Activated gamma-delta T cell treated with Interleukin-2 at 50 U/mL for 16 hours (primary cell): ENCODE results near the gene WSB1.

Experiments
- DNase-seq: peaks from one replicate; pipeline ENCODE4 v3.0.0-alpha.2; 2020

WSB1 gene

DNA sequence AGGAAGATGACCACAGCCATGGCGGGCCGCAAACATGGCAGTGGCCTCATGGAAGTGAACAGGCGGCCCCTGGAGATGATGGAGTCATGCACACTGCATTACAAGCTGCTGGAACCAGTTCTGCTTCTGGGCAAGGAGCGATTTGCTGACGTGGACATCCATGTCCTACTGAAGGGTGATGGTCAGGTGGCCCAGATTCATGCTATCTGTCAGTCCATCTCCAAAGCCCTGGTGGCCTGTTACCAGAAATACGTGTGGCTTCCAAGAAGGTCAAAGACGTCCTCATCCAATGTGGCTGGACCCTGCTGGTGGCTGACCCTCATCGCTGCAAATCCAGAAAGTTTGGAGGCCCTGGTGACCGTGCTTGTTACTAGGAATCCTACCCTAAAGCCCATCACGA lies 13.4 kb upstream of the WSB1 start:
- DNase-seq: no peak

DNA sequence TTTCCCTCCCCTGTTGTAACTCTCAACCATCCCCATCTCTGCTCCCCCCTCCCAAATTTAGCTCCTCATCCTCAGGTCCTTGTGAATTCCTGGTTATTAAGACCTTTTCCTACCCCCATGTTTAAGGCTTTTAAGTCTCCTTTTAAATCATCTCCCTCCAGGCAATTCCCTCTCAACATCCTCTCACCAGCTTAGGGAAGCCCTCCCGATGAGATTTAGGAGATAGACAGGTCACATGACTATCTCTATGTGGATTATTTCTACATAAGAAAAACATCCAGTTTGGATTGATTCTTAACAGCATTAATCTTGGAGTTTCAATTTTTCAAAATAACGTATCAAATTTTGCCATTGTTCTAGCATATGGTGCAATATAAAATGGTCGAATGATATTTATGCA lies 12.5 kb upstream of the WSB1 start:
- DNase-seq: no peak

DNA sequence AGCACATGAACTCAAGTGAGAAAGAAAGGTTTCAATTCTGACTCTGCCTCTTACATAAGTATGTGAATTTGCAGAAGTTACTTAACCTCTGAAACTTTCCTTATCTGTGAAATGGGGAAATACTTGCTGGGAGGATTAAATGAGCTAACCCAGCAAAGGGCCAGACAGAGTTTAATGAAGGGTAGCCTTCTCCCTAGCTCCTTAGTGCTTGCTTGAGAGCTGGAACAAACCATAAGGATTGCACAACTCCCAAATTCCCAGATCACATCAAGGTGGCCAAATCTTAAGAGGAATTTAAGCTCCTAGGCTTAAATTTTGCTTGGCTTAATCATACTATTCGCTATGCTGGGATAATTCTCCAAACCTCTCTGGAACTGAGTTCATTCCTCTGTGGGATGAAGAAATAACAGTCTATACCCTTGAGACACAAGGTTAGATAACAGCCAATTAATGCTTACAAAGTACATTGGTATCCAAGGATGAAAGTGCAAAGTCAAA lies 11.8 kb upstream of the WSB1 start:
- DNase-seq: no peak

DNA sequence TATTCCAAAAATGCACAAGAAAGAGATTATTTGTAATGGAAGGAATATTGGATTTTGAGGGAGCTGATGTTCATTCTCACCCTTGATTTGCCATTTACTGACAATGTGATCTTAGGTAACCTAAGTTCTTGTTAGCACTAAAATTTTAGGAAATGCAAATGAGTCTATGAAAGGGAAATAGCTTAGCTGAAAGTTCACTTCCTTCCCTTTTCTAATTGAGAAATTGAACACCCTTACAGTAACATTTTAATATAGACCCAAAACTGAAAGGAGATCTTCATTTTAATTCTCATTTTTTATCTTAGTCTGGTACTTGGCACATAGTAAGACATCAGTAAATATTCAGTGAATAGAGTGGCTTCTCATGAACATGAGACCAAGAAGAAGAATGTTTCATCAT lies 10.9 kb upstream of the WSB1 start:
- DNase-seq: no peak

DNA sequence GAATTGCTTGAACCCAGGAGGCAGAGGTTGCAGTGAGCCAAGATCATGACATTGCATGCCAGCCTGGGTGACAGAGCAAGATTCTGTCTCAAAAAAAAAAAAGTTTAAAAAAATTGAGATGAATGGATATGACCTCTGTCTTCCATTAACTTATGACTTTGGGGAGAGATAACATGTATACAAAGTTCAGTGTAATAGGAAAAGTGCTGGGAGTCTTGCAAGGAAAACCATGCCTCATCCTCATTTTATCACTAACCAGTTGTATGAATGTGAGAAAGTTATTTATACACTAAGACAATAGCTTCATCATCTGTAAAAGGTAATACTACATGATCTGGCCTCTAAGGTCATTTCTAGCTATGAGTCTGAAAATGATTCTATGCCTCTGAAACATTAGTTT lies 10.2 kb upstream of the WSB1 start:
- DNase-seq: no peak

DNA sequence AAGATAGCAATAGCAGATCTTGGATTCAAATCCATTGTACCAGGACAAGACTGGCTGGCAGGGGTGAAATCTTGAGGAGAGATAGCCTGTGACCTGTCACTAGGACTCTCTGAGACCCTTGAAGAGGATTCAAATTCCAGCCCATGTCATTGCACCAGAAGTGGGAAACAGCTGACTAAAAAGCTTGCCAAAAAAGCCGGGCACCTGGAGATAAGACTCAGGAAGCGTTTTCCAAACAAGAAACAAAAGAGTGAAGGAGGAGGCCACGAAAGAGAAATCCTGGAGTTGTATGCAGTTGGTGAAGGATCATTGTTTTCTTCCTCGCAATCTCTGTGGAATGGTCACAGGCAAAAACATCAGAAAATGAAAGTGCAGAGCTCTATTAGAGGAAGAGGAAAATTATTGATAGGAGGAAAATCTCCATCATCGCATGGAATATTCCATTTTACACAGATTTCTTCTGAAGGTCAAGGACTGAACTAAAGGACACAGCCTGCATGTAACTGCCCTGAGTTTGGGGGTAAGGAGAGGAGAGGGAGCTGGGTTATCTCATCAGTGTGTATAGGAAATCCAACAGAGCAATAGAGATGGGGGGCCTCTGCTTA lies 9.0 kb upstream of the WSB1 start:
- no peak for DNase-seq

DNA sequence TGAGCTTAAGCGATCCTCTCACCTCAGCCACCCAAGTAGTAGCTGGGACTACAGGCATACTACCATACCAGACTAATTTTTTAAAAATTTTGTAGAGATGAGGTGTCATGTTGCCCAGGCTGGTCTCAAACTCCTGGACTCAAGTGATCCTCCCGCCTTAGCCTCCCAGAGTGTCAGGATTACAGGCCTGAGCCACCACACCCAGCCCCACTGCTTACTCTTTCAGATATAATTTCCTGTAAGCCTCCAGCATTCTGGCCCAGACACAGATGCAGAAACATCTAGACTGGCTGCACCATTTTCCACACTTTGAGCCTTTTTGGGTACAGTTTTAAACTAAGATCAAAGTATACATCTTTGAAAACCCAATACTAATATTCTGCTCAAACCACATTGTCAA lies 8.4 kb upstream of the WSB1 start:
- no peak for DNase-seq

DNA sequence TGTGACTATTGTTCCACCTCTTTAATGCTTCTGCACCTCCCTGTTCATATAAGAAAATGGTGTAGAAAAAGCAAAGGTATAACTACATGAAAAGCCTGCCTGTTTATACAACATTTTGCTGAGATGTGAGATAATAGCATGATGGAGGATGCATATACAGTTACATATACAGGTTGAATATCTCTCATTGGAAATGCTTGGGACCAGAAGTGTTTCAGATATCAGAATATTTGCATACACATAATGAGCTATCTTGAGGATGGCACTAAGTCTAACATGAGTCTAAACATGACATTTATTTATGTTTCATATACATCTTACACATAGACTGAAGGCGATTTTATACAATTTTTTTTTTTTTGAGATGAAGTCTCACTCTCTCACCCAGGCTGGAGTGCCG lies 5.7 kb upstream of the WSB1 start:
- no peak for DNase-seq

DNA sequence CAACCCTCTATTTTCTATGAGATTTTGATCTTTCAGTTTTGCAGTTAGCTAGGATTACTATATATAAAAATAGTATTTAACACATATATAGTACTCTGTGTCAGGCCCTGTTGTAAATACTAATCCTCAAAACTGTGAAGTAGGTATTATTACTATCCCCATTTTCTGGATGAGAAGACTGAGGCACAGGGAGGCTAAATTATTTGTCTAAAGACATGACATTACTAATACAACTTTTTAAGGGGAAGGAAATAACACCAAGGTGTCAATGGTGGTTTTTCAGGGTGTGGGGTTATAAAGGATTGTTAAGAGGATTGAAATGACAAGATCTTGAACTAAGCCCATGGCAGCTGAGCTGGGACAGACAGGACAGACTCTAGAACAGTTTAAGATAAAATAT lies 4.1 kb upstream of the WSB1 start:
- DNase-seq: no peak

DNA sequence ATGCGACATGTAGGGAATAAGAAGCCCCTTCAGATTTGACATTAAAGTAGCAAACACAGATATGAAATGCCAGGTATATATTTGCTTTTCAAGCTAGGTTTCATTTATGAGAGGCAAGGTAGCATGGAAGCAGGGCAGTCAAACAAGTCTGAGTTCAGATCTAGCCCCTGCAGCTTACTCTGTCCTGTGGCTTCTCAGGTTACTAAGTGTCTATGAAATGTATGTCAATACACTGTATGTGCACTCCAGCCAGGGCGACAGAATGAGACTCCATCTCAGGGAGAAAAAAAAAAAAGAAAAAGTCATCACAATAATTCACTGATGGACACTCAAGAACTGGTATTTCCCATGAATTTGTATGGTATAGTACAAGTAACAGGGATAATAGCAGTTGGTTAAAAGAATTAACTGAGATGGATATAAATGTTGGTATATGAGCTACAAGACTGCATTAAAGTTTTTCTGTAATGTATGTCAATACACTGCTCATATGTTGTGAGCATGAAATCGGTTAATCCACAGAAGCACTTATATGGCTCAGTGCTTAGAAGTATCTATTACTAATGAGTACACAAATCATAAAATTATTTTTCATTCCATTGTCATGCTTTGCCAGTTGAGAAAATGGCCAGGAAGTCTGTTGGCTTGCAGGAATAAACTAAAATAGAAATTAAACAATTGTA lies 2.9 kb upstream of the WSB1 start:
- DNase-seq: no peak

DNA sequence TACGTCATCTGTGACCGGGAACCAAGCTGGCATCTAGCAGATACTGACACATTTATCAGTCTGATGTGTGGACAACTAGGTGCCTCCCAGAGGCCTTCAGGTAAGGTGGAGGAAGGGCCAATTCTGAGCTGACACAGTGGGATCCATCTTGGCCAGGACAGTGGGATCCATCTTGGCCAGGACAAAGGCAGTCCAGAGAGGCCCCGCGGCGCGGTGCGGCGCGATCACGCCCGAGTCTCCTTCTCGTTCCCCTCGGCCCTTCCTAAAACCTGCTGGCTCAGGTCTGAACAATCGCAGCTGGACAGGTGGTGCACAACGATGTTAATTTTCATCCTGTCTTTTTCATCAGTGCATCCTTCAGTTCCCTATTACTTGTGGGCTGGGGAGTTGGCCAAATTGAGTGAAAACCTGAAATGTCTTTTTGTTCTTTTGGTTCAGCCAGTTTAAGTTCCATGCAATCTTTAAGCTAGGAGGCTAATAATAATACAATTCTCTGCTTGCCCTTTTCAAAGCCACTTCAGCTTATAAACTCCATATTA lies 486 bp upstream of the WSB1 start:
- no peak for DNase-seq

DNA sequence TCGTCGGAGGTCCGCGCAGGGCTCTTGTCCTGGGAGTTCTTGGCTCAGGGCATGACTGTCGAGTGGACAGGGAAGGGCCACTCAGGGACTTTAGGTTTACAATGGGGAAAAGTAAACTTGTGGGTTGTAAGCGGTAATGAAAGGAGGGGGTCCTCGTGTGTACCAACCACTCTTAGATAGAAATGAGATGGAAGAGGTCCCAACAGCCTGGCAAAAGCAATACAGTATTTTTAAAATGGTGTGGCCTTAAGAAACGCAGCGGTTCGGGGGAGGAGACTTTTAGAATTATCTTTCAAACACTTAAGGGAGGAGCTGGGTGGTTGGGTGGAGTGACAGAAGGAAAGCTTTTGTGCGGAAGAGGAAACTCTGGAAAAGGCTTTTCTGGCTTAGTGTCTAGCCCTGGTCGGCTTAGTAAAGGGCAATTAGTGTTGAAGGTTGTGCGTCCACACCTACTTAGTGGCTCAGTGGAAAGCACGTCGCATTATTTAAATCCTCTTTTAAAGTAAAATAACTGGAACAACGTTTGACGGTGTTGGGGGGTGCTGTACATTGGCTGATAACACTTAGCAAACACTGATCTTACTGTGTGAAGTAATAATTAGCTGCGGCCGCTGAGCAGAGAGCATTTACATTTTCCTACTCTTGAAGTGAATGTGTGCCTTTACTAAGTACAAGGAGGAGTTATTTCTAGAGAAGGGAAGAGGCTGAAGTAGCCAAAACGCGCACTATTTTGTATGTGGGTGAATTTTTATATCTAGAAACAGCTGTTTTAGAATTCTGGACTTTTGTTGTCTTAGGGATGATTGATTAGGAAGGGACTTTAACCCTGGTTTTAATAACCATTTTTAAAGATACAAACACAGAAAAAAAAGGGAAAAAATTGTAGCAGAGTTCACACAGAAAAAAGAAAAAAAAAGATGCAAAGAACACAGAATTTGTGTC lies 1.0 kb downstream of the WSB1 start:
- DNase-seq: peak; percentile 41

DNA sequence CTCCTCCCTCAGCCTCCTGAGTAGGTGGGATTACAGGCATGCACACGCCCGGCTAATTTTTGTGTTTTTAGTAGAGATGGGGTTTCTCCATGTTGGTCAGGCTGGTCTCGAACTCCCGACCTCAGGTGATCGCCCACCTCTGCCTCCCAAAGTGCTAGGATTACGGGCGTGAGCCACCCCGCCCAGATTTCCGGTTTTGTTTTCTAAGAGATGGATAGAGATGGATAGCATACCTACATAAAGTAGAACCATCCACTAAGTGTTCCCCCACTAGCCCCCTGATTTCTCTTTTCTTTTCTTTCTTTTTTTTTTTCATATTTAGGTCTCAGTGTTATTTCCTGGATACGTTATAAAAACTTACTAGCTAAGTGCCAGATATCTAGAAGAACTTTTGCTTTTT lies 2.0 kb downstream of the WSB1 start:
- no peak for DNase-seq

DNA sequence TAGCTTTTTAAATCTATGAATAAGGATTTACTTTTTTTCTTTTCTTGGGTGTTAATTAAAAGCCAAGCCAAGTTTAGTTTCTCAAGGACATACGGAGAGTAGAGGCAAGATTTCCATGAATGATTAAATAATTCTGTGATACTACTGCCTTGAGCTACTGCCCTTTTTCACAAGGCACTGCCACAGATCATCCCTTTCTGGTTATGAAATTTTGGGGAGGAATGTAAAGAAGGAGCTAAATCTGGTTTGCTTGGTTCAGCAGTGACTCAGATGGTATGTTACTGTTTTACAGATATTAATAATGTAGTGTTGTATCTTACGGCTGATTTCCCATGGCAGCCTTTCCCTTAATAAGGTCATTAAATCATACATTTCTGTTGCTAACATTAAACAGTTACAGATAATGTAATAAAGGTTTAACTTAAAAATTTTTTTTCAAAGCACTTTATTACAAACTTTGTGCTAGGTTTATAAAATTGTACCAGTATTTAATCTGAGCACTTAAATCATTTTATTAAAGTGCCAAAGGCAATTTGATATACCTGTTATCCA lies 2.6 kb downstream of the WSB1 start:
- no peak for DNase-seq

DNA sequence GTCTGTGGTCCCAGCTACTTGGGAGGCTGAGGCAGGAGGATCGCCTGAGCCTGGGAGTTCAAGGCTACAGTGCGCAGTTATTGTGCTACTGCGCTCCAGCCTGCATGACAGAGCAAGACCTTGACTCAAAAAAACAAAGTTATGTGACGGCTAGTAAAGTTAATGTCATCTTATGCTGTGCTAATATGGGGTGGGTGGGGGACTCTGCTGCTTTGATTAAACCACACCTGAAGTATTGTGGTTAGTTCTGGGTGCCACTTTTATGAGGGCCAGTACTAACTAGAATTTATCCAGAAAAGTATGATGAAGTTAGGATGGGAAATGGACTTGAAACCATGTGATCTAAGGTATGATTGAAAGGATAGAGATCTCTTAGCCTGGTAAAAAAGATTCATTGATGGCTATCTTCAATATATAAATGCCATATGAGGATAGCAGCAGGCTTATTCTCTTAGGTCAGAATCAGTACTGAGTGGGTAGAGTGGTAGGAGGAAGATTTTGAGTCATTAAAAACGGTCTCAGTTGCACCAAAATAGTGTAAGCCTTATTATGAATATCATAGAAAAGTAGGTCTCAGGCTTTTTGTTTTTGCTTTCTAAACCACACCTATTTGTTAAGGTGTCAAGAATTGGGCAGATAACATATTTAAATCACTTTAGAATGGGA lies 5.6 kb downstream of the WSB1 start:
- no peak for DNase-seq

DNA sequence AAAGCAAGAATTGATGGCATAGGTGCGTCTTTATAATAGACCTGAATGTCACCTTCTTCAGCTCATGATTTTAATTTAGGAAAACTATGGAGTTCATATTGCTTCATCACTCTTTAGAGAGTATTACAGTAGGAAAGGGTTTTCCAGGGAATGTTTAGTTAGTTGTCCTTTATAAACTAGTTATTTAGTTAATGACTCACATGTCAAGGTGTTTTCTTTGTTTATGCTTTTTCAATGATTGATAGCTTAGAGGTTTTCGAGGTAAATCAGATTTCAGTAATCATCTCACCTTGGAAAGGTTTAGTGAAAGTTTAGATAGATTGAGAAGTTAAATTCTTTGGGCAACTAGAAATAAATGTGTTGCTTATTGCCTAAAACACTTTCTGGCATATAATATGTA lies 9.8 kb downstream of the WSB1 start:
- no peak for DNase-seq

DNA sequence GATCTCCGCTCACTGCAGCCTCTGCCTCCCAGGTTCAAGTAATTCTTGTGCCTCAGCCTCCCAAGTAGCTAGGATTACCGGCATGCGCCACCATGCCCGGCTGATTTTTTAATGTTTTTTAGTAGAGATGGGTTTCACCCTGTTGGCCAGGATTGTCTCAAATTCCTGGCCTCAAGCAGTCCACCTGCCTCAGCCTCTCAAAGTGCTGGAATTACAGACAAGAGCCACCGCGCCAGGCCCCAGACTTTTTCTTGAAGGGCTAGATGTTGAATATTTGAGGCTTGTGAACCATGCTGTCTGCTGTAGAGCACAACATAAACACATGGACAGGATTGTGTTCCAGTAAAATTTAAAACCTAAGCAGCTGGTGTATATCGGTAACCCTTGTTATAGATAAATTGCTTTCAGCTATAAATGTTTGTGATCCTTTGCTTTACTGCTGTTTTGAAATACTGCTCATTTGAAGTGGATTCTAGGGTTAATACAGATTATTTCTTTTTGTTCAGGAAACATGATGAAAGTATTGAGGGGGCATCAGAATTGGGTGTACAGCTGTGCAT lies 12.4 kb downstream of the WSB1 start:
- DNase-seq: no peak

DNA sequence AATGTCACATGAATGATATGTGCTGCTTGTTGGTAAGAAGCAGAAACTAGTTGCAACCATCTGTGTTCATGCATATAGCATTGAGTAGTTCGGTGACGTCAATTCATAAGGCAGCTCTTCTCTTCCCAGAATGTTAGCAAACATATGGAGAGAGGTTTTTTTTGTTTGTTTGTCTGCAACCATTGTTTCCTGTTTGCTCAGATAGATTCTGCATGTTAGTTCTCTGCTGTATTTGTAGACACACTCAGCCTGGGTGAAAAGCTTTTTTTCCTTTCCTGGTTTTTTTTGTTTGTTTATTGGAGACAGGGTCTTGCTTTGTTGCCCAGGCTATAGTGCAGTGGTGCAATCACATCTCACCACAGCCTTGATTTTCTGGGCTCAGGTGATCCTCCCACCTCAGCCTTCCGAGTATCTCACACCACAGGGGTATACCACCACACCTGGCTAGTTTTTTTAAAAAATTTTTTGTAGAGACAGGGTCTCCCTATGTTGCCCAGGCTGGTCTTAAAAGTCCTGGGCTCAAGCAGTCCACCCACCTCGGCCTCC lies 16.7 kb downstream of the WSB1 start:
- DNase-seq: no peak

DNA sequence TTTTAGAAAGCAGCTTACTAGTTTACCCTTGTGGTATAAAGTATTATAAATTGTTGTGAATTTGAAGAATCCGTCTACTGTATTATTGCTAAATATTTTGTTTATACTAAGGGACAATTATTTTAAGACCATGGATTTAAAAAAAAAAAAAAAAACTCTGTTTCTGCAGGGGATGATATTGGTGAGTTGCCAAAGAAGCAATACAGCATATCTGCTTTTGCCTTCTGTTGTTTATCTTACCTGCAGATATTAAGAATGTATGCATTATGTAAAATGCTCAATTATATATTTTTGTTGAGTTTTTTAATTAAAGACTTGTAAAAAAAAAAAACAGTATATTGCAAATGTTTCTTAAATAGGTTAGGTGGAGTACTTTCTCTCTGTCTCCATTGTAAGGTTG lies 19.4 kb downstream of the WSB1 start:
- DNase-seq: no peak

DNA sequence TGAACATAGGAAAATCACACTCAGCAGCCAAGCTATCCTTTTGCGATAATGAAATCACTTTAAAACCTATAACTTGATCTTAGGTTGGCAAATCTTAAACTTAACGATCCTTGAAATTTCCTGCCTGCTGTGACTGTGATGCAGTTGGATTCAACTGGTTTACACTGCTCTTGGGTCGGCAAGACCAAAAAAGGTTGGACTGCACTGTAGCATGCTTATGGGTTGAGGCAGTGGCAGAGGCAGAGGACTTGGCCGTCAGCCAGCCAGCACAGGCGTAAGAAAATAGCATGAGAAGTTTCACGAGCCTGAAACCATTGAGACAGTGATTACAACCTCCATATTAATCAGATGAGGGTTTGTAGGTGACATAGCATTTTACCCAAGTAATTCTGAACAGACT lies 21.4 kb downstream of the WSB1 start:
- DNase-seq: no peak

DNA sequence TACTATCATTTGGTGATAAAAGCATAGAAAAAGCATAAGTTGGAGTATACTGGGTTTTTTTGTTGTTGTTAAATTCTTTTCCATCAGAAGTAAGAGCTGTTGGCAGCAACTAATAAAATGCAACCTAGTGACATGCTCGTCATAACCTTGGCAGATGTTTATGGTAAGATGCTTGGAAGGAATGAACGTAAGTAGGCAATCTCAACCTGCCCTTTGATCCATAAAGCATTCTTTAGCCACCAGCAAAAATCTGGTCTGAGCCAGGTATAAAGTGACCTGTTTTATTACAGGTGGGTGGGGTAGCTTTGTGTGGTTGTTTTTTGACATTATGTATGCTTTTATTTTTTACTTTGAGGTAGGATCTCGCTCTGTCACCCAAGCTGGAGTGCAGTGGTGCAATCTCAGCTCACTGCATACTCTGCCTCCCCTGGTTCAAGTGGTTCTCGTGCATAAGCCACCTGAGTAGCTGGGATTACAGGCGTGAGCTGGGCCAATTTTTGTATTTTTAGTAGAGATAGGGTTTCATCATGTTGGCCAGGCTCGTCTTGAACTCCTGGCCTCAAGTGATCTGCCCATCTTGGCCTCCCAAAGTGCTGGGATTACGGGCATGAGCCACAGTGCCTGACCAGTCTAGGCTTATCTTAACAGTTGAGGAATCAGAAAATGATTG lies 22.0 kb downstream of the WSB1 start:
- DNase-seq: no peak

DNA sequence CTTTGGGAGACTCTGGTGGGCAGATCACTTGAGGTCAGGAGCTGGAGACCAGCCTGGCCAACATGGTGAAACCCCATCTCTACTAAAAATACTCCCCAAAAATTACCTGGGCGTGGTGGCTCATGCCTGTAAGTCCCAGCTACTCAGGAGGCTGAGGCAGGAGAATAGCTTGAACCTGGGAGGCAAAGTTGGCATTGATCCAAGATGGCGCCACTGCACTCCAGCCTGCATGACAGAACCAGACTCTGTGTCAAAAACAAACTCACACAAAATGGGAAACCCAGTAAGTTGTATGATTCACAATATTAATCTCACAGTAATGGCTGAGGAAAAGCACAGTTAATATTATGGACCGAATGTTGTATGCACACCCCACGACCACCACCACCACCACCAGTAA lies 24.3 kb downstream of the WSB1 start:
- DNase-seq: no peak
